Natural killer cell (primary cell): ENCODE results near the gene AP1G1. TPM values are rescaled to one million over a fixed set of nuclear protein-coding genes. Genes with fewer than 3 reads are reported as not detected.

Experiments
- ATAC-seq, 3 donors: fragments of 150-1000 bp in 2 of 3; fragments of 200-7000 bp in 1 of 3; cut with Tn5 transposase; 1 replicate in 1 of 3; 2 replicates in 2 of 3; pipeline ENCODE4 v1.10.0; 2021; ENCODE audit warnings: mild to moderate bottlenecking in 2 of 3, moderate library complexity in 2 of 3
- DNase-seq, 2 donors: peaks; one replicate each; pipeline versions ENCODE4 v3.0.0 to v3.0.0-alpha.2; 2013 to 2021; ENCODE audit warnings: mixed read lengths in 1 of 2
- H3K27ac ChIP-seq: one replicate; pipeline ENCODE4 v1.5.1; 2013; ENCODE audit warnings: mild to moderate bottlenecking, low read length
- H3K27me3 ChIP-seq: one replicate; pipeline ENCODE4 v1.6.1; 2013; ENCODE audit warnings: low read length; ENCODE audit not compliant: control insufficient read depth, insufficient read depth
- H3K36me3 ChIP-seq: one replicate; pipeline ENCODE4 v1.6.1; 2013; ENCODE audit warnings: low read length; ENCODE audit not compliant: control insufficient read depth, insufficient read depth
- H3K4me1 ChIP-seq: one replicate; pipeline ENCODE4 v1.6.1; 2013; ENCODE audit warnings: low read length; ENCODE audit not compliant: control insufficient read depth, insufficient read depth
- H3K4me3 ChIP-seq: one replicate; pipeline ENCODE4 v1.5.1; 2013; ENCODE audit warnings: low read length
- H3K9me3 ChIP-seq: one replicate; pipeline ENCODE4 v1.6.1; 2013; ENCODE audit warnings: low read length; ENCODE audit not compliant: control insufficient read depth, insufficient read depth
- H3K27ac Mint-ChIP-seq, 2 donors: one replicate each; pipeline ENCODE4 v1.8.0; 2022; ENCODE audit warnings: mild to moderate bottlenecking in 2 of 2, mixed read lengths in 2 of 2, moderate library complexity in 1 of 2
- H3K27me3 Mint-ChIP-seq, 2 donors: one replicate each; pipeline ENCODE4 v1.8.0; 2022; ENCODE audit warnings: low read depth in 2 of 2, mixed read lengths in 2 of 2
- H3K36me3 Mint-ChIP-seq: one replicate; pipeline ENCODE4 v1.8.0; 2022; ENCODE audit warnings: mixed read lengths
- H3K4me1 Mint-ChIP-seq, 2 donors: one replicate each; pipeline ENCODE4 v1.8.0; 2022; ENCODE audit warnings: mixed read lengths in 2 of 2
- H3K4me3 Mint-ChIP-seq: one replicate; pipeline ENCODE4 v1.8.0; 2022; ENCODE audit warnings: mild to moderate bottlenecking, moderate library complexity, mixed read lengths
- H3K9me3 Mint-ChIP-seq, 2 donors: one replicate each; pipeline ENCODE4 v1.8.0; 2022; ENCODE audit warnings: mixed read lengths in 2 of 2
- WGBS: methylation state at CpG from one replicate; pipeline ENCODE4 v1.1.7; 2013; ENCODE audit warnings: missing lambda C conversion rate; ENCODE audit not compliant: insufficient coverage; 5-methylcytosine and 5-hydroxymethylcytosine counted together
- intact Hi-C: fragments of 100-400 bp; cut with micrococcal nuclease; formaldehyde crosslinking; loops from one replicate; pipeline ENCODE4 v1.14.2; 2022
- total RNA-seq, 4 donors: library from RNA; stranded (reverse); fragments of 120-200 nt in 1 of 4; gene quantifications; one replicate each; pipeline versions ENCODE4 v1.2.3 to v1.2.4, GENCODE V29; 2013 to 2022
- TF ChIP-seq, protein P1 (sequence below): fragments of 200-600 bp; IDR thresholded peaks from one replicate; pipeline ENCODE4 v1.8.0; 2022; ENCODE audit warnings: antibody characterized with exemption

AP1G1 gene
- total RNA-seq, 3 donors from 2014 or later (not counting 1 experiment from before 2014, with no cell fraction given) = 176 to 212 (median 188) TPM

DNA sequence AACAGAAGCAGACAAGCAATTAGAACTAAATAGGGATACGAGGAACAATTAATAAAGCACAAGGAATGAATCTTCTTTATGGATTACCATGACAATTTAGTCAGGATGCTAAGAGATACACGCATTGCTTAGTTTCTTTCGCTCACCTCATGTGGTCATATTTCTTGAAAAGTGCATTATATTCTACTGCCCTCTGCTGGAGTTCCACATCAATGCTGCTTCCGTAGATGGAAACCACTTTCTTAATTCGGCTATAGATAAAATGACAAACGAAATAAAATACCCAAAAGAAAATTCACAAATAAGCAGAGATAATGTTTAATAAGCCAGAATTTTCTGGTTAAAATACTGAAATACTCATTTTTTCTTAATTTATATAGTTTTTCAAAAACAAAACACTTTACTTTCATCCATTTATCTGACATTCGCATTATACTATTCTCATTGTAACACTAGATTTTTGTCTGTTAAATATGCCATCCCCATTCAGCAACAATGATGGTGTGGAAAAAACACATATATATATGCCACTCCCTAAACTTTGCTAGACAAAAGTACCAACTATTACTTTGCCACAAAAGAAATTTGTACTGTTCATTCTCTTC, 62.1 kb downstream of the AP1G1 start:
- H3K36me3 ChIP-seq = peaks cover 76% of the 10 kb centered on the region
- no peak overlapping the region for H3K4me3 ChIP-seq
- no peaks in the 10 kb centered on the region for H3K4me1 ChIP-seq
- Mint-ChIP-seq H3K4me3 (no peak overlapping the region), H3K4me1 (peaks cover 0 to 5% of the 10 kb centered on the region in 2 donors), H3K36me3 (peaks cover 25% of the 10 kb centered on the region), H3K27me3 (no peaks in the 10 kb centered on the region), H3K9me3 (no peaks in the 10 kb centered on the region), H3K27ac (no peak overlapping the region)
- WGBS = 26% methylated on average over 4 of the region's 7 CpGs
- ATAC-seq (peak; percentile 57 to 75 (median 60)), DNase-seq (peak in 1 of 2 donors; percentile 74)
- no peaks in the 10 kb centered on the region for H3K9me3 ChIP-seq
- intact Hi-C loops = loop anchor here (1.0 to 10.0 kb wide), 3 partner anchors 182 to 332 kb away; no protein-coding TSS in a partner anchor
- no peaks in the 10 kb centered on the region for H3K27me3 ChIP-seq
- TF ChIP-seq, protein P1, sequence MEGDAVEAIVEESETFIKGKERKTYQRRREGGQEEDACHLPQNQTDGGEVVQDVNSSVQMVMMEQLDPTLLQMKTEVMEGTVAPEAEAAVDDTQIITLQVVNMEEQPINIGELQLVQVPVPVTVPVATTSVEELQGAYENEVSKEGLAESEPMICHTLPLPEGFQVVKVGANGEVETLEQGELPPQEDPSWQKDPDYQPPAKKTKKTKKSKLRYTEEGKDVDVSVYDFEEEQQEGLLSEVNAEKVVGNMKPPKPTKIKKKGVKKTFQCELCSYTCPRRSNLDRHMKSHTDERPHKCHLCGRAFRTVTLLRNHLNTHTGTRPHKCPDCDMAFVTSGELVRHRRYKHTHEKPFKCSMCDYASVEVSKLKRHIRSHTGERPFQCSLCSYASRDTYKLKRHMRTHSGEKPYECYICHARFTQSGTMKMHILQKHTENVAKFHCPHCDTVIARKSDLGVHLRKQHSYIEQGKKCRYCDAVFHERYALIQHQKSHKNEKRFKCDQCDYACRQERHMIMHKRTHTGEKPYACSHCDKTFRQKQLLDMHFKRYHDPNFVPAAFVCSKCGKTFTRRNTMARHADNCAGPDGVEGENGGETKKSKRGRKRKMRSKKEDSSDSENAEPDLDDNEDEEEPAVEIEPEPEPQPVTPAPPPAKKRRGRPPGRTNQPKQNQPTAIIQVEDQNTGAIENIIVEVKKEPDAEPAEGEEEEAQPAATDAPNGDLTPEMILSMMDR = peak; percentile 77
- H3K27ac ChIP-seq = no peak overlapping the region

DNA sequence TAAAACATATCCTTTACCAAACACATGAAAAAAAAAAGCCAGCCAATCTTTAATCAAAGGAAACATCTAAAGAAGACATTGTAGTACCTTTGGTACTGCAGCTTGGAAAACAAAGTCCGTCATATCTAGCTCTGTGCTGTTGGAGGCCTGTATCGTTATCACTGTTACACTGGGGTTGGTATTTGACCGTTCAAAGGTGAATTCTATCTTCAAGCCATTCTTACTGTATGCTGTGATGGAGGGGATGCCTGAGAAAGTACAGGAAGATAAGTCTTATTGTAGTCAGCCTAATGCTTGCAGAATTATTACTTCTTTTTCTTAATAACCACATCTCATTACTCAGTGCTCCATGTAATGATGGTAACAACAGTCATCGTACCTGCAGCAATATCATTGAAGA, 69.8 kb downstream of the AP1G1 start:
- Mint-ChIP-seq H3K36me3 (peaks cover 29% of the 10 kb centered on the region), H3K27ac (peak overlapping the region; percentile 18 to 67), H3K4me1 (no peaks in the 10 kb centered on the region), H3K4me3 (no peak overlapping the region), H3K27me3 (no peaks in the 10 kb centered on the region), H3K9me3 (no peaks in the 10 kb centered on the region)
- TF ChIP-seq, protein P1 = no peak
- intact Hi-C loops = no loop called here
- H3K27me3 ChIP-seq = no peaks in the 10 kb centered on the region
- no peak for DNase-seq
- no peak overlapping the region for H3K27ac ChIP-seq
- no peaks in the 10 kb centered on the region for H3K4me1 ChIP-seq
- 93% methylated on average over 3 of the region's 4 CpGs for WGBS
- no peaks in the 10 kb centered on the region for H3K9me3 ChIP-seq
- H3K36me3 ChIP-seq = peaks cover 72% of the 10 kb centered on the region
- no peak for ATAC-seq
- H3K4me3 ChIP-seq = no peak overlapping the region

DNA sequence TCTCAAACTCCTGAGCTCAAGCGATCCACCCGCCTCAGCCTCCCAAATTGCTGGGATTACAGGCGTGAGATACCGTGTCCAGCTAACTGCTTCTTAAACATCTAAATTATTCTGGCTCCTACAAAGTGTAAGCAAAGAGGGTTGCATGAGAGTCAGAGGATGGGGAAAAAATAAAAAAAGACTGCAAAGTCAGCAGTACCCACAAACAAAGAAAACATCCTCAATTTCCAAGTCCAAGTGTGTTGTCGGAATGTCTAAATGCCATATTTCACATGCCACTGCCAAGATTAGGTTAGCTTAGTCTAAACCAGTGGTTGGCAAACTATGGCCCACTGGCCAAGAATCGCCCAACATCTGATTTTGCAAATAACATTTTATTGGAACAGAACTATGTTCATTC, 71.1 kb downstream of the AP1G1 start:
- peaks cover 75% of the 10 kb centered on the region for H3K36me3 ChIP-seq
- peaks cover 43% of the 10 kb centered on the region for H3K36me3 Mint-ChIP-seq

More for the DNA sequence above, 71.1 kb downstream of the AP1G1 start:
- Mint-ChIP-seq H3K27ac (no peak overlapping the region), H3K4me3 (no peak overlapping the region), H3K9me3 (no peaks in the 10 kb centered on the region), H3K4me1 (peaks cover 0 to 3% of the 10 kb centered on the region in 2 donors), H3K27me3 (no peaks in the 10 kb centered on the region)
- no peaks in the 10 kb centered on the region for H3K27me3 ChIP-seq
- 100% methylated on average over 6 of the region's 6 CpGs for WGBS
- intact Hi-C loops = no loop called here
- ATAC-seq (no peak), DNase-seq (no peak)
- no peak overlapping the region for H3K4me3 ChIP-seq
- TF ChIP-seq, protein P1 = no peak
- no peak overlapping the region for H3K27ac ChIP-seq
- no peaks in the 10 kb centered on the region for H3K4me1 ChIP-seq
- no peaks in the 10 kb centered on the region for H3K9me3 ChIP-seq
